ENCODE data around the gene PMM1.
"Not testable (repeated sequence)": the region's sequence is repeated elsewhere in the genome, so short reads cannot be mapped to it uniquely, and the experiment has no call there.

The PMM1 gene

DNA sequence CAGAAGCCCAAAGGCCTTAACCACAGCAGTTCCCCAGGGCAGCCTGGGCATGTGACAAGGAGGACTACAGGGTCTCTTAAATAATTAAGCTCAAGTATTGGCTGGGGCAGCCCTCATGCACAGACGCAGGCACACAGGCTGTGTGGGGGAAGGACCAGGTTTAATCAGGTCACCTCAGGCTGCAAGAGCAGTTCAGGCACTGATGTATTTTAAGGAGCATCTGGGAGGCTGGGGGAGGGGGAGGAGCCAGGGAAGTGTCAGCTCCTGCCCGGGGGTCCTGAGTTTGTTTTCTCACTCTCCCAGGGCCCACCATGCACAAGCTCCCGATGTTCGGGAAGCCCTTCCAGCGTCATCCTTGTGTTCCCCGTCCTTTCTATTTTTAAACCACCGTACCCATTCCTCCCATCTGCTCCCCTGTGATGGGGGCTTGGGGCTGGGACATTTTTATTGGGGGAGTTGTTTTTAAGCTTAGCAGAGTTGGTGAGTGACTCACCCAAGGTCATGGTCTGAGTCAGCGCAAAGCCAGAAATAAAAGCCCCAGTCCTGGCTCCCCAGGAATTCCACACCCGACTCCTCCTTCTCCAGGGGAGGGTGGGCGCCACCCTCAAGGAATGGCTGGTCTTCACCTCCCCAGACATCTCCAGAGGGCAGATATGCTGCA, 26.5 kb downstream of the PMM1 start:
- DNase-seq (ENCODE audit: low read depth), result no peak

DNA sequence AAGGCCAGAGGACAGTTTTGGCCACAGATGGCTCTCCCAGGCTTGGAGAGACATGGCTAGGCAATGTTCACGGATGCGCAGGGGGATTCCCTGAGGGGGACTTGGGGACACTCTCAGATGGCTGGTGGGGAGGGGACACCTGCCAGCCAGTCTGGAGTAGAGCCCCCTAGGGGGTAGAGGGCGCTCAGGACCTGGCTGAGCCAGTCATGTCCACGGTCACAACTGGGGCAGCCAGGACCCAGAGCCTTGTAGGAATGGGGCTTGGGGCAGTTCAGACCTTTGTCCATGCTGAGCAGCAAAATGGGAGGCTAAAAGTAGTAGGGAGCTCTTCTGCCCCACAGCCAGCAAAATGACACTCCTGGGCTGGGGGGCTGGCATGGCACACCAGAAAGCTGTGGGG, 27.2 kb downstream of the PMM1 start:
- no peak for DNase-seq (ENCODE audit: low read depth)

DNA sequence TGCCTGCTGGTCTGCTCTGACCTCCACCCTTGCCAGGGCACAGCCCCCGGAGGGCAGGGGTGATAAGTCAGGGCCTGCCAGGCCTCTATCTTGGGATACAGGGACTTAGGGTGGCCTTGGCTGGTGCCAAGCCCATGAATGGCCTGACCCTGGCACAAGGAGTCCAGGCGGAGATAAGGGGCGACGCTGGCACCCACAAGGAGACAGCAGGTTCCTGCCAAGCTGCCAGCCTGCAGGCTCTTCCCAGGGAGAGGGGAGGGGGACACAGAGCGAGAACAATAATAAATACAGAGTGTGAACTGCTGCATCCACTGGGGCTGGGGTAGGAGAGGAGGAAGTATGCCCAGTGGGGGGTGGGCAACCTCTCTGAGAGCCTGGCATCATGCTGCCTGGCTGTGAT, 27.9 kb downstream of the PMM1 start:
- no peak for DNase-seq (ENCODE audit: low read depth)

DNA sequence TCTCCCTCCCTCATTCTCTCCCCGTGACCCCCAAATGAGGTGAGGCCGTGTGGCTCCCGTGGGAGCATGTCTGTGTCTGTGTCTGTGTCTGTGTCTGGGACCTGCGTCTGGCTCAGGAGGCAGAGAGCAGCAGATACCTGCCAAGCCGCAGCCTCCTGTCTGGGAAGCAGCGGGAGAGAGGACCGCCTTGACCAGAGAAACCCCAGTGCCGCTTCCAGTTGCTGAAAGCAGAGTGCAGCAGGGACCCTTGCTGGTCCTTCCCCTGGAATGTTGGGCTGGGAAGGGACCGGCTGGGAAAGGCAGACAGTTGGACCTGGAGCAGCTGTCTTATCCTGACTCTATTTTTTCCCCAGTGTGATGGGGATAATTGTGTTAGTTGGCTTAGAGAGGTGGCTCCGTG, 28.3 kb downstream of the PMM1 start:
- no peak for DNase-seq (ENCODE audit: low read depth)

DNA sequence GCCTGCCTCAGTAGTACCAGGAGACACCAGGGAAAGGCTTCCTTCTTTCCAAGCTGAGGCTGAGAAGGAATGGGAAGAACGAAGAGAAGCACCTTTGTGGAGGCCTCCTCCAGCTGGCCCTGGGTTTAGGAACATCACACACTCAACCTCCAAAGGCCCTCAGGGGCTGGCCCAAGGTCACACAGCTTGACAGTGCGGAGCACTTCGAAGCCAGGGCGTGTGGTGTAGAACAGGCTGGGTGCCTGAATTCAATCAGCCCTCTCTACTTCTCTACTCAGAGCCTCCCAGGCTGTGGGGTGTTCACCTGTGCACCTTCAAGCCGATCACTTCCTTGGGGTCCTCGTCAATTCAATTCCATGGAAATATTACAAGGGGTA, 29.6 kb downstream of the PMM1 start:
- DNase-seq (ENCODE audit: low read depth), result no peak

DNA sequence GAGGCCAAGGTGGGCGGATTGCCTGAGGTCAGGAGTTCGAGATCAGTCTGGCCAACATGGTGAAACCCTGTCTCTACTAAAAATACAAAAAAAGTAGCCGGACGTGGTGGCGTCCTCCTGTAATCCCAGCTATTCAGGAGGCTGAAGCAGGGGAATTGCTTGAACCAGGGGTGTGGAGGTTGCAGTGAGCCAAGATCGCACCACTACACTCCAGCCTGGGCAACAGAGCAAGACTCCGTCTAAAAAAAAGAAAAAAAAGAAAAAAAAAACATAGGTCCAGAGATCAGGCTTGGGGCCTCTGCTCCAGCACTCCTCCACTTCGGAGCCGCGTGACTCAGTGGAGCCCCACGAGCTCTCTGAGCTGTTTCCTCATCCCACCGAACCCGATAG, 31.4 kb downstream of the PMM1 start:
- DNase-seq (ENCODE audit: low read depth), result not testable (repeated sequence)

DNA sequence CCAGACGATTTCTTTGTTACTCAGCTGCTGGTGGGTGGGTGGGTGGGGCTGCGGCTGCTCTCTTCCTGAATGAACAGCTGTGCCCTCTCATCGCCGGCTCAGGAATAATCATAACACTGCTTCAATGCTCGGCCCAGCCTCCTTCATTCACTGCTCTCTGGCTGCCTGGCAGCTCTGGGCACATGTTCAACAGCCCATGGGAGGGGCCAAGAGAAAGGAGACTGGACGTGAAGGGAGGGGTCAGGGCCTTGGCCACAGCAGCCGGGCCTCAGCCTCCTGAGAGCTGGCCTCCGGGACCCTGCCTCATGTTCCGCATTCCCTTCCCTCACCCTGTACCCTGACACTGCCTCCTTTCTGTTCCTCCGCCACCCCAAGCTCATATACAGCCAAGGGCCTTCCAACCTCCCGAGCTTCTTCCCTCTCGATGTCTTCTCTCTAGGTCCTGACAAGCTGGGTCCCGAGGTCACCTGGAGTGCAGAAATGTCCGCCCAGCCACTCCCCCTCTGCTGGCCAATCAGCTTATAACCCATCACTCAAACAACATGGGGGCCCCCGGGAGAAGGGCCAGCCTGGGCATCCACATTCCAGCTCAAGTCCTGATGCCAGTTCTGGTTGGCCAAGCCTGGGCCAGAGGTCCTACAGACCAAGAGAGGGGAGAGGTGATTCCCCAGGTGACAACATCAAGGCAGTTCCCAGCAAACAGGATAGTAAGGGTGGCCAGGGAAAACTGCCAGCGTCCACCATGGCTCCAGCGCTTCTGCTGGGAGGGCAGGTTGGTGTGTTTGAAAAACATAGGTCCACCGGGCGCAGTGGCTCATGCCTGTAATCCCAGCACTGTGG, 32.0 kb downstream of the PMM1 start:
- DNase-seq (ENCODE audit: low read depth), result no peak

DNA sequence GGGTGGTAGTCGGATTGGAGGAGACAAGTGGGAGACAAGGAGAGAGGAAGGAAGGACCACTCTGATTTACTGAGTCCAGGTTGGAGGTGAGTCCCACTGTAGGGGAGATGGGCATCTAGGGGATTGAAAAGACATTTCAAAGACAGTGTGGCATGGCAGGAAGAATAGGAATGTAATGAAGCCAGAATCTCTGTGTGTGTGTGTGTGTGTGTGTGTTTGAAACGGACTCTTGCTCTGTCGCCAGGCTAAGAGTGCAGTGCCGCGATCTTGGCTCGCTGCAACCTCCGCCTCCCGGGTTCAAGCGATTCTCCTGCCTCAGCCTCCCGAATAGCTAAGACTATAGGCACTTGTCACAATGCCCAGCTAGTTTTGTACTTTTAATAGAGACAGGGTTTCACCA, 33.1 kb downstream of the PMM1 start:
- DNase-seq (ENCODE audit: low read depth), result no peak

DNA sequence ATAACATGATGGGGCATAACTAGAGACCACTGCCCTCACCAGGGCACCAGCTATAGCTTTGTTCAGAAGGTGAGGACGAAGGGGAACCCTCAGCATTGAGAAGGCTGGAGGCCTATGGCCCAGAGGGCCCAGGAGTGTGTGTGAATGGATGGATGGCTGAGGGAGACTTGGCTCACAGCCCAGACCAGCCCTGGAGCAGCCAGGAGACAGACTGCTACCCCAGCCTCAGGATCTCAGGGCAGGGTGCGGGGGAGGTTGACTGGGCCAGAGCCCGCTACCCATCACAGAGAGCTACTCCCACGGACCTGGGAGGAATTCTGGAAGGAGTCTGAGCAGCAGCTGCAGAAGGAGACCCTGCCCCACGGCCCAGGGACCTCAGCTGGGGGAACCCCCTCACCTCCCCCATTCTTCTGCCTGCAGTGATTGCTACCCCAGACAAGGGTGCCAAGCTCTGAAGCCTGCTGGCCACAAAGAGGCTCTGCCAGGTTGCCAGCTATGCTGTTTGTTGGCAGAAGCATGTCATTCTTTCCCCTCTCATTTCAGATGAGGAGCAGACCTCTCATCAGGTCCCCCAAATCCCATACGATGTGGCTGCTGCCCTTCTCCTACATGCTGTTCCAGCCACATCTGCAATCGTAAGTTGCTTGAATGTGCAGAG, 34.2 kb downstream of the PMM1 start:
- no peak for DNase-seq (ENCODE audit: low read depth)

DNA sequence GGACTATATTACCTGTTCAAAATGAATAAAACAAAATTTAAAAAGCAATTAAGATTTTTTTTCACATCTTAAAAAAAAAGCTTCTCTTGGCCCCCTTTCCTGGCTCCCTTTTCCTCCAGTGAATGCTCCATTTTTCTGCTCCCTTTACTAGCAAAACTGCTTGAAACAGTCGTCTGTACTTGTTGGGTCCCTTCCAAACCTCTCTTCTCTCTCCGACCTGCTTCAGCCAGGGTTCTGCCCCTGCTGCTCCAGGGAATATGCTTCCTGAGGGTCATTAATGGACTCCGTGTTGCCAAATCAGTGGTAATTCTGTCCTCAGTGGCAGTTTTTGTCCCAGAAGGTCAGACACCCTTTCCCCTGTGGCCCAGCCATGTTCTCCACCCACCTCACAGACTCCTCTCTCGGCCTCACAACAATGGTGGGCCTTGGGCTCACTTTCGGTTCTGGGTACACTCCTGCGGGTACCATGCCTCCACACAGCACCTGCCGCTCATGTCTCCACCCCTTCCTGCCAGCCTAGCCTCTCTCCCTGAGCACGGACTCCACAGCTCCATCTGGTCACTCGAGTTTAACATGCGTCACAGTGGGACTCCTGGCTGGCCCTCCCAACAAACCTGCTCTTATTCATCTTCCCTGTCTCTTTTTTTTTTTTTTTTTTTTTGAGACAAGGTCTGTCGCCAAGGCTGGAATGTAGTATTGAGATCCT, 37.6 kb downstream of the PMM1 start:
- no peak for DNase-seq (ENCODE audit: low read depth)

DNA sequence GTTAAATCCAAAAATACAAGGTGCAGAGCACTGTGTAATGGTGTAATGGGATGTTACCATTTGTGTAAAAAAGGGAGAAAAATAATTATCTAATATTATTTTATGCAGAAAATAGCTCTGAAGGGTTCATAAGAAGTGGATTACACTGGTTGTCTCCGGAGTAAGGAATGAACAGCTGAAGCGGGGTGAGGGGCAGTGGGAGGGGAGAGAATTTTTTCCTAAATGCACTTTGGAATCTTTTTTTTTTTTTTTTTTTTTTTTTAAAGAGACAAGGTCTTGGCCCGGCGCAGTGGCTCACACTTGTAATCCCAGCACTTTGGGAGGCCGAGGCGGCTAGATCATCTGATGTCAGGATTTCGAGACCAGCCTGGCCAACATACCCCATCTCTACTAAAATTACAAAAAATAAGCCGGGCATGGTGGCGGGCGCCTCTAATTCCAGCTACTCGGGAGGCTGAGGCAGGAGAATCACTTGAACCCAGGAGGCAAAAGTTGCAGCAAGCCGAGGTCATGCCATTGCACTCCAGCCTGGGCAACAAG, 38.6 kb downstream of the PMM1 start:
- DNase-seq (ENCODE audit: low read depth), result no peak

DNA sequence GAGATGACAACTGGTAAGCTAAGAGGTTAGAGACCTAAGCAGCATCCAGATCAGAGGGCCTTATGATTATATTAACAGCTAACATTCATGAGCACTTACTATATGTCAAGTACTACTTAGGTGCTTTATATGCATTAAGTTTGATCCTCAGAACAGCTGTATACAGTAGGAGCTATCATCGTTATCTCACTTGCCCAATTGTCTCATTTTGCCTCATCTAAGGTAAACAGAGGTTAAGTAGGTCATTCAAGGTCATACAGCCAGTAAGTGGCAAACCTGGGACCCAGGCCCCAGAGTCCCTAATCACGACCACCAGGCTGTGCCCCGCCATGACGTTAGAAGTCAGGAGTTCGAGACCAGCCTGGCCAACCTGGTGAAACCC, 40.8 kb downstream of the PMM1 start:
- DNase-seq (ENCODE audit: low read depth), result no peak

DNA sequence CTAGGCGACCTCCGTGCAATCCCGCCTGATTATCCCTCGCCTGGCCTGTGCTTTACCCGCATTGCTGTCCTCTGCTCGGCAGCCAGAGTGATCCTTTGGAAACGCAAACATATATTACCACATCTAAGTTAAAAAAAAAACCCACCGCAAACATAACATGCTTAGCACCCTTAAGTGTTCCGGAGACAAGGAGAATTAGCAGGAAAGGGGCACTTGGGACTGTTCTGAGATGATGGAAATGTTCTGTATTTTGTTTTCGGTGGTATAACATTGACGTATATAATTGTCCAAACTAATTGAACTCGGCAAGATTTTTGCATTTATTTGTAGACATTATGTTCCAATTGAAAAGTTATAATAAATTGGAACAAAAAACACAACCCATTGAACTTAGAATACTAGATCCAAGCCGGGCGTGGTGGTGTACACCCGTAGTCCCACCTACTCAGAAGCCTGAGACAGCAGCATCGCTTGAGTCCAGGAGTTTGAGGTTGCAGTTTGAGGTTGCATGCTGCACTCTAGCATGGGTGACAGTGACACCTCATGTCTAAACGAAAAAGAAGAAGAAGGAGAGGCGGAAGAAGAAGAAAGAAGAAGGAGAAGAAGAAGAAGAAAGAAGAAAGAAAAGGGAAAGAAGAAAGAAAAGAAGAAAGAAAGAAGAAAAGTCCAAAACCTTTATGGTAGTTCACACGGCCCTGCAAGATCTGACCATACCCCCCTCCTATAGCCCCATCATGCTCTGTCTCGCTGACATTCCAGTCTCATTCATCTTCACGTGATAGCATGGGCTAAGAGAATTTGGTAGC, 44.8 kb downstream of the PMM1 start:
- no peak for DNase-seq (ENCODE audit: low read depth)

DNA sequence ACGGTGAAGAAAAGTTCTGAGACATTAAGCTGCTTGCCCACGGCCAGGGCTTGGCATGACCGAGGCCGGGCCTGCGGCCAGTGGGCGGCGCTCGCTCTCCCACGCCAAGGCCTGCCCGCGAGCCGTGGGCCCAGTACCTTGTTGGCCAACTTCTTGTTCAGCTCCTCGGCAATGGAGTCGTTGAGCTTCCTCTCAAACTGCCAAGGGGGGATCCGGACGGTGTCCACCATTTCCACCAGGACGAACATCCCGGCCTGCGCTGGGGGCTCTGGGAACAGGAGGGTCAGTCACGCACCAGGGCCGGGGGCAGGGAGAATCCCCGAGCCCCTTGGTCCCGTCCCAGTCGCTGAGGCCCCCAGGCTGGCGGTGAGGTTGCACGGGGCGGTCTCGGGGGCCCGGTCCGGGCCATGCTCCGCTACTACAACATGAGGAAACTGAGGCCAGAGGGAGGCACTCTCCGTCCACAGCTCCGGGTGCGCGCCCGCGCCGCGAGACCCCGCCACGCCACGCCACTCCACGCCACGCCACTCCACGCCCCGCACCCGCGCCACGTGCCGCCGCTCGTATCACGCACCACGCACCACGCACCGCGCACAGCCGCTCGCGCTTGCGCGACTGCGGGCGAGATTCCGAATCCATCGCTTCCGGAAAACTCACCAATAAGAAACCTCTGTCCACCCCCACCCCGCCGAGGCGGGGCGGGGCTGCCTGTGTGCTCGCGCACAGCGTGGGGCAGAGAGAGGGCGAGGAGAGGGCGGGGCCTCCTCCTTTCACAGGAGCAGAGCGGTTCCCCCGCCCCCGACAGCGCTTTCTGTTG, 45.6 kb downstream of the PMM1 start, which contains the start of gene POLR3H:
Gene POLR3H (minus strand): TSS at position 617 of the 817 bp plus-strand sequence. CDS start 369 bp downstream, at position 248.
- DNase-seq (ENCODE audit: low read depth), result peak; percentile 97

DNA sequence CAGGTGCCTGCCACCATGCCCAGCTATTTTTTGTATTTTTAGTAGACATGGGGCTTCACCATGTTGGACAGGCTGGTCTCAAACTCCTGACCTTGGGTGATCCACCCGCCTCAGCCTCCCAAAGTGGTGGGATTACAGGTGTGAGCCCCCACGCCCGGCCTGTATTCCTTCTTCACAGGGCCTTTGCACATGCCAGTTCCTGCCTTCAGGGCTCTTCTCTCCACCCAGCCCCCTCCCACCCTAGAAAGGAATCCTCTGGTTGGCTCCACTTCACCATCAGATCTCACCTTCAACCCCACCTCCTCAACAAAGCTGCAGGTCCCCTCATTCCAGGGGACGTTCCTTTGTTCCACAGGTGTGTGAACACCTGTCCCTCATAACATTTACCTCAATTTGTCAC, 47.4 kb downstream of the PMM1 start:
- DNase-seq (ENCODE audit: low read depth), result no peak

DNA sequence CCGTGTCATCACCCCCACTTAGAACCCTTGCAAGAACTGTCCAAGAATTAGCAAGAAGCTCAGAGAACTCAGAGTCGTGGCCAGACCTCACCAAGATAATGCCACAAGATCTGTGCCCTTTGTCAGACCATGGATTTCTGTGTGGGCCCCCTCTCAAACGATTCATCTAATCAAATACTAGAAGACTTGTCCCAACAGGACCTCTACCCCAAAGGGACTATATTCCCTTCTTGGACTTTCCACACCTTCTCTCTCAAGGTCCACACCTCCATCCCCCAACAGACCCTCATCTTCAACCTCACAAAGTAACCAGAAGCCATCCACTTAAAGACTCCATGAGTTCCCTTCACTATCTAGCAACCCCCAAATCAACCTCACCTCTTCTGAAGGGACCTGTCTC, 48.2 kb downstream of the PMM1 start:
- no peak for DNase-seq (ENCODE audit: low read depth)

DNA sequence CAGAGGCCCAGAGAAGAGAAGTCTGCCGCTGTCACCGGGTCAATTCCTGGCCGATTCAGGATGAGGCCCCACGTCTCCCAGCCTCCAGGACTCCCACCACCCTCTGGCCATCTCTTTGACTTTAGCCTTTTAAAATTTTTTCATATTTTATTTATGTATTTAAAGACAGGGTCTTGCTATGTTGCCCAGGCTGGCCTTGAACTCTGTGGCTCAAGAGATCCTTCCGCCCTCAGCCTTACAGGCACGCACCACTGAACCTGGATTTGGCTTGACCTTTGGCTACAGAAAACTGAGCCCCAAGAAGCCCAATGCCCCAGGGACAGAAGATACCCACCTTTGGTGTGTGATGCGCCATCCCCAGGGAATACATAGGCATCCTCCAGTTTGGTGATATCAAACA, 49.3 kb downstream of the PMM1 start:
- no peak for DNase-seq (ENCODE audit: low read depth)

DNA sequence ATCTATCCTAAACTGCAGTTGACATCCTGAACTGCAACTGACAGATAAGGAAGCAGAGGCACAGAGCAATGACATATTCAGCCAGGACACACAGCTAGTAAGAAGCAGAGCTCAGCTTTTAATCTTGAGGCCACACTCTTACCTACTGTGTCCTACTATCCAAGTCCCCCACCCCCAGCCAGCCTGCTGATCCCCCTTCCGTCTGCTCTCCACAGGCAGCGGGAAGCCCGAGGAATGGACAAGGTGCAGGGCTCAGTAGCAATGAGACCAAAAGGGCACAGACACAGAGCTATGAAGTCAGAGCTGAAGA, 49.7 kb downstream of the PMM1 start:
- no peak for DNase-seq (ENCODE audit: low read depth)

DNA sequence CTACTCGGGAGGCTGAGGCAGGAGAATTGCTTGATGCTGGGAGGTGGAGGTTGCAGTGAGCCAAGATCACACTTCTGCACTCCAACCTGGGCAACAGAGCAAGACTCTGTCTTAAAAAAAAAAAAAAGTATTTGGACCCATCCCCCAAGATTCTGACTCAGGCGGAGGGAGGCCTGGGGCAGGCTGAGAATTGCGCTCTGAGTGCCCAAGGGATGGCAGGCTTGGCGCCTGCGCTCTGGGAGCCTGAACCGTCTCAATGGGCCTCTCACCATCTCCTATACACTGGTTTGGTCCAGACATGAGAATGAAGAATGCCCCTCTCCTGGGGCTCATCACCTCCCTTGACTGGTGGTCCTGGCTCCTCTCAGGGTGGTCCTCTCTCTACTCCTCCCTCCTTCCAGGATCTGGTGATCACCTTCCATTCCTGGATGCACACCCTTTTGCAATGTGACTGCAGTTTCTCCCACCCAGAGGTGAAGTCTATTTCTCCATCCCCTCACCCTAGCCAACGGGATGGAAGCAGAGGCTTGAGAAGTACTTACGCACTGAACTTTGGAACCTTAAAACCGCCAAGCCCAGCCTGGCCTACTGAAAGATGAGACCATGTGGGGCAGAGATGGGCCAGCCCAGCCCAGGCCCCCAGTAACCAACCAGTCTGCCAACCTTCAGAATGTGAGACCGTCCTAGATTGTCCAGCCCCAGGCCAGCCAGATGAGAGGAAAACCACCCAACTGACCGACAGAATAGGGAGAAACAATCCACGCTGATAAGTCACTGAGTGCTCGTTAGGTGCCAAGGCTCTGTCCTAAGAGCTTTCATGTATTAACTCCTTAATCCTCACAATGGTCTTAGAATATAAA, 50.3 kb downstream of the PMM1 start:
- no peak for DNase-seq (ENCODE audit: low read depth)

DNA sequence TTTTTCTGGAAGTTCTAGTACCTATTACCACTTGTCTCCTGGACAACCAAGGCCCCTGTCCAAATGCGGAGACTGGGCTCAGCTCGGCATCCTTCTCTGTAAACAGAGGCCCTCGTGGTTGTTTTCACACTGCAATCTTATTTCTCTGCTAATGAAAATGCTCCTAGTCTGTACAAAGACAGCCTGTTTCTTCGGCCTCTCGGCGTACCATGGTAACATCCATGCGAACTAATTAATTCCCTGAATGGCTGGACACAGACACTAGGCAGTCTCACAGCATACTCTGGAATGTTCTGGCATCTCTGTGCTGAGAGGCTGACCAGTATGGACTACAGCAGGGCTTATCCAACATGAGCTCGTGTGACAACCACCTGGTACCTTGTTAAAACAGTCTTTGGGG, 51.1 kb downstream of the PMM1 start:
- DNase-seq (ENCODE audit: low read depth), result no peak
